HG03575 (cell line): ENCODE data around the gene CEP55.
A peak's percentile ranks its signal among the peaks of the same experiment; 100 is the strongest.

Source experiments
- ATAC-seq: cut with Tn5 transposase; IDR thresholded peaks from one replicate; pipeline ENCODE4 v1.9.1; 2021; ENCODE audit not compliant: unreplicated experiment, insufficient number of reproducible peaks, low FRiP score; ENCODE audit errors: extremely low read depth

The CEP55 gene

GRCh38 chr10:93496322-93497041 is at the start of gene CEP55:
TSS of gene CEP55 (plus strand) at chr10:93496612. CDS start at chr10:93500052, 3,440 bp downstream.
- peak; percentile 90 for ATAC-seq

GRCh38 chr10:93447019-93447418 is 49.4 kb upstream of the CEP55 start:
- ATAC-seq, result no peak

GRCh38 chr10:93447970-93448369 is 48.4 kb upstream of the CEP55 start:
- no peak for ATAC-seq

- no peak for ATAC-seq
Measured at GRCh38 chr10:93451244-93451947, 45.0 kb upstream of the CEP55 start.

- no peak for ATAC-seq
Measured at GRCh38 chr10:93452143-93452542, 44.3 kb upstream of the CEP55 start.

- no peak for ATAC-seq
Measured at GRCh38 chr10:93454146-93454545, 42.3 kb upstream of the CEP55 start.

- ATAC-seq, result no peak
Measured at GRCh38 chr10:93454736-93455135, 41.7 kb upstream of the CEP55 start.

GRCh38 chr10:93456480-93456879 is 39.9 kb upstream of the CEP55 start:
- ATAC-seq, result no peak

GRCh38 chr10:93457511-93457910 is 38.9 kb upstream of the CEP55 start:
- no peak for ATAC-seq

- ATAC-seq, result no peak
Measured at GRCh38 chr10:93458821-93459257, 37.6 kb upstream of the CEP55 start.

- no peak for ATAC-seq
Measured at GRCh38 chr10:93459466-93459865, 36.9 kb upstream of the CEP55 start.

- no peak for ATAC-seq
Measured at GRCh38 chr10:93461109-93461806, 35.2 kb upstream of the CEP55 start.

- ATAC-seq, result no peak
Measured at GRCh38 chr10:93461807-93462178, 34.6 kb upstream of the CEP55 start.

- ATAC-seq, result no peak
Measured at GRCh38 chr10:93462371-93462770, 34.0 kb upstream of the CEP55 start.

- ATAC-seq, result no peak
Measured at GRCh38 chr10:93462881-93463280, 33.5 kb upstream of the CEP55 start.

GRCh38 chr10:93463723-93464476 is 32.5 kb upstream of the CEP55 start:
- no peak for ATAC-seq

- no peak for ATAC-seq
Measured at GRCh38 chr10:93464776-93465388, 31.5 kb upstream of the CEP55 start.

GRCh38 chr10:93465806-93466675 is 30.4 kb upstream of the CEP55 start:
- ATAC-seq, result no peak
